OCI-LY3 (cell line): ENCODE data around the gene PTPN5.

Experiments used
- H2AFZ ChIP-seq: fragments of 200-600, 300-600 bp; shearing (Covaris generic); 2 replicates; pipeline ENCODE4 v1.6.0; 2014; ENCODE audit warnings: antibody characterized with exemption, low read depth, low read length
- H3K27ac ChIP-seq: fragments of 200-600, 300-600 bp; sonication (generic); 2 replicates; pipeline ENCODE4 v1.5.1; 2014; ENCODE audit warnings: mild to moderate bottlenecking, low read length, moderate library complexity, mixed read lengths
- H3K27me3 ChIP-seq: fragments of 200-600, 300-600 bp; sonication (generic); 2 replicates; pipeline ENCODE4 v1.6.1; 2014; ENCODE audit warnings: low read depth, low read length, mixed read lengths
- H3K36me3 ChIP-seq: fragments of 200-600, 300-600 bp; sonication (generic); replicated peaks from 2 replicates; pipeline ENCODE3; 2014; ENCODE audit warnings: low read depth, low read length, mixed read lengths
- H3K4me1 ChIP-seq: fragments of 300-600, 200-600 bp; sonication (generic); 2 replicates; pipeline ENCODE4 v1.6.1; 2014; ENCODE audit warnings: low read length, mixed read lengths
- H3K4me2 ChIP-seq: fragments of 200-600, 300-600 bp; sonication (generic); 2 replicates; pipeline ENCODE4 v1.6.1; 2014; ENCODE audit warnings: low read length, mixed read lengths
- H3K4me3 ChIP-seq: fragments of 300-600, 200-600 bp; sonication (generic); 2 replicates; pipeline ENCODE4 v1.5.1; 2014; ENCODE audit warnings: antibody characterized with exemption, mild to moderate bottlenecking, low read length, moderate library complexity
- H3K79me2 ChIP-seq: fragments of 300-600, 200-600 bp; shearing (Covaris generic); 2 replicates; pipeline ENCODE4 v1.6.1; 2014; ENCODE audit warnings: mild to moderate bottlenecking, low read length, mixed read lengths
- H3K9ac ChIP-seq: fragments of 300-600, 200-600 bp; shearing (Covaris generic); 2 replicates; pipeline ENCODE4 v1.6.0; 2014; ENCODE audit warnings: mild to moderate bottlenecking, low read length, moderate library complexity
- H3K9me3 ChIP-seq: fragments of 200-600, 300-600 bp; shearing (Covaris generic); 2 replicates; pipeline ENCODE4 v1.6.1; 2014; ENCODE audit warnings: low read length, mixed read lengths; ENCODE audit not compliant: insufficient read depth
- H4K20me1 ChIP-seq: fragments of 200-600, 300-600 bp; sonication (generic); 2 replicates; pipeline ENCODE4 v1.6.1; 2016; ENCODE audit warnings: low read length, mixed read lengths; ENCODE audit not compliant: insufficient read depth
- EZH2phosphoT487 ChIP-seq: fragments of 200-600 bp; shearing (Covaris generic); IDR thresholded peaks from 2 replicates; pipeline ENCODE4 v1.6.1; 2018; ENCODE audit warnings: antibody characterized with exemption, mixed run types, low read depth
- TF ChIP-seq, protein P1 (sequence below): fragments of 200-600, 300-600 bp; sonication (generic); IDR thresholded peaks from 2 replicates; pipeline ENCODE4 v1.5.1; 2014; ENCODE audit warnings: antibody characterized with exemption, low read length, low read depth

PTPN5 gene

GRCh38 chr11:18731441-18731840 lies 60.2 kb downstream of the PTPN5 start:
- H3K4me2 ChIP-seq, result peak overlapping the region; percentile 36
- H2AFZ ChIP-seq, result no peak overlapping the region

DNA sequence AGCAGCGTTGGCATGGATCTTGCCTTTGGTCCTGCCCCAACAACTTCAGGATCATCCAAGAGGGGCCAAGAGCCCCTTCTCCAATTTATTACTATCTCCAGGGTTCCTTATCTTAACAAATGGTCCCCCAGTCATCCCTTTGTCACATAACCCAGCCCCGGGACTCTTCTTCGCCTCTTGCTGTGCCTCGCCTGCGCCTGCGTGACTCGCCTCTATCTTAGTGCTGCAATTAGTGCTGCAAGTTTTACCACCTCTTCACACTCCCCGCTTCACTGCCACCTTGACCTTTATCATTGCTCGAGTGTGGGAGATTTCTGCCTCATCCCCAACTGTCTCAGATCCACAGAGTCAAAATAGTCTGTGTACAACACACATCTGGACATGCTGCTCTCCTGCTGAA lies 61.6 kb downstream of the PTPN5 start:
- H3K9ac ChIP-seq, result no peak overlapping the region
- peaks cover 20% of the 10 kb centered on the region for H3K4me1 ChIP-seq
- peaks cover 5% of the 10 kb centered on the region; the same call in 1 of the 2 replicates for H3K27me3 ChIP-seq
- no peak overlapping the region for H2AFZ ChIP-seq
- H4K20me1 ChIP-seq, result no peaks in the 10 kb centered on the region
- H3K4me3 ChIP-seq, result no peak overlapping the region
- H3K79me2 ChIP-seq, result no peaks in the 10 kb centered on the region
- H3K9me3 ChIP-seq, result no peaks in the 10 kb centered on the region
- TF ChIP-seq EZH2phosphoT487, result no peak
- TF ChIP-seq, protein P1, sequence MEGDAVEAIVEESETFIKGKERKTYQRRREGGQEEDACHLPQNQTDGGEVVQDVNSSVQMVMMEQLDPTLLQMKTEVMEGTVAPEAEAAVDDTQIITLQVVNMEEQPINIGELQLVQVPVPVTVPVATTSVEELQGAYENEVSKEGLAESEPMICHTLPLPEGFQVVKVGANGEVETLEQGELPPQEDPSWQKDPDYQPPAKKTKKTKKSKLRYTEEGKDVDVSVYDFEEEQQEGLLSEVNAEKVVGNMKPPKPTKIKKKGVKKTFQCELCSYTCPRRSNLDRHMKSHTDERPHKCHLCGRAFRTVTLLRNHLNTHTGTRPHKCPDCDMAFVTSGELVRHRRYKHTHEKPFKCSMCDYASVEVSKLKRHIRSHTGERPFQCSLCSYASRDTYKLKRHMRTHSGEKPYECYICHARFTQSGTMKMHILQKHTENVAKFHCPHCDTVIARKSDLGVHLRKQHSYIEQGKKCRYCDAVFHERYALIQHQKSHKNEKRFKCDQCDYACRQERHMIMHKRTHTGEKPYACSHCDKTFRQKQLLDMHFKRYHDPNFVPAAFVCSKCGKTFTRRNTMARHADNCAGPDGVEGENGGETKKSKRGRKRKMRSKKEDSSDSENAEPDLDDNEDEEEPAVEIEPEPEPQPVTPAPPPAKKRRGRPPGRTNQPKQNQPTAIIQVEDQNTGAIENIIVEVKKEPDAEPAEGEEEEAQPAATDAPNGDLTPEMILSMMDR, result no peak
- H3K27ac ChIP-seq, result no peak overlapping the region
- no peaks in the 10 kb centered on the region for H3K36me3 ChIP-seq
- H3K4me2 ChIP-seq, result no peak overlapping the region

More at GRCh38 chr11:18731441-18731840, 60.2 kb downstream of the PTPN5 start:
- H4K20me1 ChIP-seq, result no peaks in the 10 kb centered on the region
- H3K4me1 ChIP-seq, result peaks cover 20% of the 10 kb centered on the region
- H3K9me3 ChIP-seq, result no peaks in the 10 kb centered on the region
- no peaks in the 10 kb centered on the region for H3K79me2 ChIP-seq
- no peak for TF ChIP-seq EZH2phosphoT487
- TF ChIP-seq, protein P1, result no peak
- no peak overlapping the region for H3K9ac ChIP-seq
- no peak overlapping the region for H3K27ac ChIP-seq
- no peaks in the 10 kb centered on the region for H3K36me3 ChIP-seq
- peaks cover 15% of the 10 kb centered on the region for H3K27me3 ChIP-seq
- no peak overlapping the region for H3K4me3 ChIP-seq

- H3K9ac ChIP-seq, result no peak overlapping the region
- TF ChIP-seq, protein P1, result no peak
- no peak for TF ChIP-seq EZH2phosphoT487
- no peak overlapping the region for H3K4me2 ChIP-seq
- H2AFZ ChIP-seq, result no peak overlapping the region
- no peaks in the 10 kb centered on the region for H3K27me3 ChIP-seq
- no peaks in the 10 kb centered on the region for H4K20me1 ChIP-seq
- no peak overlapping the region for H3K4me3 ChIP-seq
- H3K27ac ChIP-seq, result no peak overlapping the region
- H3K4me1 ChIP-seq, result peaks cover 20% of the 10 kb centered on the region
- no peaks in the 10 kb centered on the region for H3K9me3 ChIP-seq
- H3K36me3 ChIP-seq, result no peaks in the 10 kb centered on the region
- H3K79me2 ChIP-seq, result no peaks in the 10 kb centered on the region
These were observed 62.2 kb downstream of the PTPN5 start for GRCh38 chr11:18729426-18729825.

DNA sequence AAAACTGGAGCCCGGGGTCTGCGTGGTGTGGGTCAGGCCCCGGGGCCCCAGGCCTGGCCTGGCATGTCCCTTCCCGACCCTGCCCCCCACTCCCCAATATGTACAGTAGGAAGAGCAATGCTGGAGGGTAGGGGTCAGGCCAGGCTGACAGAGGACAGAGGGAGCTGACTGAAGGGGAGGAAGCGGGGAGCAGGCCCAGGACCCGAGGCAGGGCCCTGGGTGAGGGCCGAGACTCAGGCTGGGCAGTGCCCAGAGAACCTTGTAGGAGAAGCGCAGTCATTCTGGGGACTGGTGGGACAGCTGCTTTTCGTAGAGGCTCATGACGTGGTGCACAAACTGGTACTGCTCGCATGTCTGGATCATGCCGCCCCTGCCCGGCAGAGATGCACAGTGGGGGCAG lies 62.9 kb downstream of the PTPN5 start:
- no peak for TF ChIP-seq EZH2phosphoT487
- TF ChIP-seq, protein P1, result no peak
- peaks cover 20% of the 10 kb centered on the region for H3K4me1 ChIP-seq
- no peak overlapping the region for H2AFZ ChIP-seq
- H4K20me1 ChIP-seq, result no peaks in the 10 kb centered on the region
- no peaks in the 10 kb centered on the region for H3K79me2 ChIP-seq
- no peaks in the 10 kb centered on the region for H3K36me3 ChIP-seq
- H3K9ac ChIP-seq, result no peak overlapping the region
- no peak overlapping the region for H3K4me2 ChIP-seq
- H3K4me3 ChIP-seq, result no peak overlapping the region
- no peaks in the 10 kb centered on the region for H3K27me3 ChIP-seq
- no peak overlapping the region for H3K27ac ChIP-seq
- H3K9me3 ChIP-seq, result no peaks in the 10 kb centered on the region
